Pancreas (tissue), 10 donors: ENCODE measurements around the gene LRSAM1. TPM values are rescaled to one million over a fixed set of nuclear protein-coding genes. Genes with fewer than 3 reads are reported as not detected.

ENCODE experiments used
- ATAC-seq, 4 donors: fragments of 200-7000 bp; cut with Tn5 transposase; one replicate each; pipeline versions ENCODE4 v1.8.0 to v1.9.1; 2020; ENCODE audit warnings: mild to moderate bottlenecking in 4 of 4, moderate library complexity in 4 of 4
- DNase-seq, 6 donors: peaks; one replicate each; pipeline ENCODE4 v3.0.0-alpha.2; 2020
- FAIRE-seq: peaks from 2 replicates; lab custom pipeline; 2012; peaks lifted over from hg19 to GRCh38; lab: Jason Lieb, UNC
- H3K27ac ChIP-seq, 4 donors: fragments of 200-600 bp; sonication (generic); 1 replicate in 3 of 4; 2 replicates in 1 of 4; pipeline versions ENCODE4 v1.5.0 to v1.8.0; 2020
- H3K27me3 ChIP-seq, 4 donors: fragments of 200-600 bp; one replicate each; pipeline ENCODE4 v1.8.0; 2021
- H3K36me3 ChIP-seq, 3 donors: fragments of 200-600 bp; sonication (generic) in 1 of 3; one replicate each; pipeline versions ENCODE4 v1.5.0 to v1.8.0; 2020 to 2021
- H3K4me1 ChIP-seq, 3 donors: fragments of 200-600 bp; one replicate each; pipeline ENCODE4 v1.8.0; 2021
- H3K4me3 ChIP-seq, 4 donors: fragments of 200-600 bp; sonication (generic) in 2 of 4; one replicate each; pipeline versions ENCODE4 v1.5.0 to v1.8.0; 2020 to 2021
- H3K9me3 ChIP-seq, 4 donors: fragments of 200-600 bp; one replicate each; pipeline ENCODE4 v1.8.0; 2021
- WGBS, 2 donors: extraction: QIAGEN DNeasy Blood & Tissue Kit; methylation state at CpG; one replicate each; pipeline ENCODE4 v1.1.7; 2013; 5-methylcytosine and 5-hydroxymethylcytosine counted together
- intact Hi-C, 3 donors: fragments of 100-400 bp; cut with DNase I; formaldehyde crosslinking; loops; one replicate each; pipeline versions ENCODE4 v1.11.1 to v1.14.2; 2022
- polyA plus RNA-seq, 2 donors: library from polyadenylated mRNA; stranded (reverse); fragments of 200-250 nt; gene quantifications; one replicate each; pipeline ENCODE4 v1.2.3, GENCODE V29; 2013
- total RNA-seq, 6 donors: library from RNA; stranded (reverse); fragmentation: NEBNext Ultra II Directional in 4 of 6; extraction: Animal tissue kit (Norgen Biotek cat#: 25700) in 4 of 6; gene quantifications; one replicate each; pipeline versions ENCODE4 v1.2.1 to v1.2.4, GENCODE V29; 2021 to 2023
- TF ChIP-seq, protein P1 (sequence below), 4 donors: fragments of 200-600 bp; sonication (generic) in 3 of 4; IDR thresholded peaks; one replicate each; pipeline versions ENCODE4 v1.5.0 to v1.8.0; 2021; ENCODE audit warnings: antibody characterized with exemption in 4 of 4
- donor health status: healthy with polysubstance abuse.
- donor health status: DM: no; HTN: no; CAD: no; lungs with moderate emphysema.
- donor health status: DM: no; HTN: no; CAD: no.
- donor health status: control.
- donor health status: control.
- donor health status: Bipolar disorder and iron deficiency.
- donor health status: DM: yes; HTN: yes; CAD: no.
- donor health status: DM: no; HTN: no; CAD: no.
- donor health status: DM: no; HTN: no; CAD: no.
- donor health status: DM: yes; HTN: yes; CAD: no.

Gene LRSAM1
- total and polyA plus RNA-seq, 8 donors = 4.3 to 24.9 (median 7.7) TPM

DNA sequence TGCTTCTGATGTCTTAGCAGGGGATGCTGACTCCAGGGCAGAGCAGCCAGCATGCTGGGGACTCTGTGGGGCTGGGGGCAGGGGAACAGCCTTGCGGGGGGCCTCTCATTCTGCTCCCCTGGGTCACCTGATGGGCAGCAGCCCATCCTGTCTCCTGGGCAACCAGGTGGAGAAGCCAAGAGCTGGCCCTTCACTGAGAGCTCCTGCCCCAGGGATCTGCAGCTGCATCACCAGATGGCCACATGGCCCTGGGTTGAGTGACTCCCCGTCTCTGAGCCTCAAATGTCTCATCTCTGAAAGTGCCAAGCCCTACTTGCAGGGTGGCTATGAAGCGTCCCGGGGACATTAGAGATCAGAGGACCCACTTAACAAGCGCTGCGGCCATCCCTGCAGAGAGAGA is 49.1 kb downstream of the LRSAM1 start:
- intact Hi-C loops = loop anchor here in 2 of 3 donors (5.0 to 10.0 kb wide), 2 partner anchors 84 to 87 kb away; no protein-coding TSS in a partner anchor
- Histone ChIP-seq H3K9me3 (no peaks in the 10 kb centered on the region), H3K4me1 (peaks cover 0 to 6% (median 4%) of the 10 kb centered on the region in 3 donors), H3K36me3 (peaks cover 0 to 27% (median 20%) of the 10 kb centered on the region in 3 donors), H3K27ac (no peak overlapping the region), H3K27me3 (no peaks in the 10 kb centered on the region), H3K4me3 (no peak overlapping the region)
- peak in 2 of 6 donors; percentile 41 to 48 for DNase-seq
- WGBS, 2 donors = 83 to 90% methylated on average over 6 of the region's 6 CpGs
- TF ChIP-seq, protein P1, sequence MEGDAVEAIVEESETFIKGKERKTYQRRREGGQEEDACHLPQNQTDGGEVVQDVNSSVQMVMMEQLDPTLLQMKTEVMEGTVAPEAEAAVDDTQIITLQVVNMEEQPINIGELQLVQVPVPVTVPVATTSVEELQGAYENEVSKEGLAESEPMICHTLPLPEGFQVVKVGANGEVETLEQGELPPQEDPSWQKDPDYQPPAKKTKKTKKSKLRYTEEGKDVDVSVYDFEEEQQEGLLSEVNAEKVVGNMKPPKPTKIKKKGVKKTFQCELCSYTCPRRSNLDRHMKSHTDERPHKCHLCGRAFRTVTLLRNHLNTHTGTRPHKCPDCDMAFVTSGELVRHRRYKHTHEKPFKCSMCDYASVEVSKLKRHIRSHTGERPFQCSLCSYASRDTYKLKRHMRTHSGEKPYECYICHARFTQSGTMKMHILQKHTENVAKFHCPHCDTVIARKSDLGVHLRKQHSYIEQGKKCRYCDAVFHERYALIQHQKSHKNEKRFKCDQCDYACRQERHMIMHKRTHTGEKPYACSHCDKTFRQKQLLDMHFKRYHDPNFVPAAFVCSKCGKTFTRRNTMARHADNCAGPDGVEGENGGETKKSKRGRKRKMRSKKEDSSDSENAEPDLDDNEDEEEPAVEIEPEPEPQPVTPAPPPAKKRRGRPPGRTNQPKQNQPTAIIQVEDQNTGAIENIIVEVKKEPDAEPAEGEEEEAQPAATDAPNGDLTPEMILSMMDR (IDR thresholded peaks at IDR 0.05) = no peak
- FAIRE-seq = no peak
- peak in 1 of 4 donors; percentile 2 for ATAC-seq

DNA sequence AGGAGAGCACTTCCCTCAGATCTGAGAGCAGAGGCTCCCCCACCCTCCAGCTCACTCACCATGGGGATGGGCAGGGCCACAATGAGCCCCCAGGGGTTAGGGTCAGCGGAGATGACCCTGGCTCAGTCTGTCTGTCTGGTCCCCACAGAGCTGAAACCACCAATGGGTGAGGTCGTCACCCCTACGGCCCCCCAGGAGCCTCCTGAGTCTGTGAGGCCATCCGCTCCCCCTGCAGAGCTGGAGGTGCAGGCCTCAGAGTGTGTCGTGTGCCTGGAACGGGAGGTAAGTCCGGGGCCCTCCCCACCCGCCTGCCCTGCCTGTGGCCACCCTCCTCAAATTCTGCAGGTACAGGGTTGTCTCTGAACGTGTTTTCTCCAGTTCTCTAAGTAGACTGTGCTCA is 49.6 kb downstream of the LRSAM1 start:
- Histone ChIP-seq H3K27ac (no peak overlapping the region), H3K4me3 (no peak overlapping the region), H3K36me3 (peaks cover 0 to 27% (median 20%) of the 10 kb centered on the region in 3 donors), H3K4me1 (peaks cover 0 to 1% (median 0%) of the 10 kb centered on the region in 3 donors), H3K9me3 (no peaks in the 10 kb centered on the region), H3K27me3 (no peaks in the 10 kb centered on the region)
- ATAC-seq (no peak), FAIRE-seq (no peak), DNase-seq (peak in 1 of 6 donors; percentile 43)
- TF ChIP-seq, protein P1 (IDR thresholded peaks at IDR 0.05) = no peak
- intact Hi-C loops = loop anchor here in 2 of 3 donors (5.0 to 10.0 kb wide), 2 partner anchors 84 to 86 kb away; no protein-coding TSS in a partner anchor
- 88 to 90% methylated on average over 9 of the region's 9 CpGs for WGBS, 2 donors

DNA sequence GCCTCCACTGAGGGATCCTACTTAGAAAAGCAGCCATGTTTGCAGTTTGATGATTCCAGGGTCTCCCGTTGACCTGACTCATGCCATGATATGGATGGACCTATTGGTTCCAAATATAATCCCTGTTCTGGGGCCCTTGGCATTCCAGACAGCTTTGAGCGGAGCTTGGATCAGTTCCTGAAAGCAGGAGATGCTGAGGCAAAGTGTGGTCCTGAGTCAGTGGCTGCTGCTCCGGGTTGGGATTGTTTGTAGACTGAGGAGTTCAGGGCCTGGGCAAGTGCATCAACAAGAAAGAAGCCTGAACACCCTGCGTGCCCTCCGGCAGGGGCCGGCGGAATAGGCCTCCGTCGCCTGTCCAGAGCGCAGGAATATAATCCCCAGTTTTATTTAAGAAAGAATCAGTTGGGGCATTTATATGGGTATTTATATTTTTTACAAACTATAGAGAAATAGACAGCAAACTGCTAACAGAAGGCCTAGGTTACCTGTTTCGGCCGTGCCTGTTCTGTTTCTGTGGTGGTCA is 50.6 kb downstream of the LRSAM1 start:
- ATAC-seq (no peak), DNase-seq (peak in 1 of 6 donors; percentile 32), FAIRE-seq (no peak)
- Histone ChIP-seq H3K4me1 (no peaks in the 10 kb centered on the region), H3K4me3 (no peak overlapping the region), H3K9me3 (no peaks in the 10 kb centered on the region), H3K36me3 (peaks cover 0 to 34% (median 20%) of the 10 kb centered on the region in 3 donors), H3K27me3 (no peaks in the 10 kb centered on the region), H3K27ac (no peak overlapping the region)
- intact Hi-C loops = loop anchor here in 2 of 3 donors (5.0 to 10.0 kb wide), 2 partner anchors 83 to 85 kb away; no protein-coding TSS in a partner anchor
- 88 to 92% methylated on average over 12 of the region's 12 CpGs for WGBS, 2 donors
- TF ChIP-seq, protein P1 (IDR thresholded peaks at IDR 0.05) = no peak

DNA sequence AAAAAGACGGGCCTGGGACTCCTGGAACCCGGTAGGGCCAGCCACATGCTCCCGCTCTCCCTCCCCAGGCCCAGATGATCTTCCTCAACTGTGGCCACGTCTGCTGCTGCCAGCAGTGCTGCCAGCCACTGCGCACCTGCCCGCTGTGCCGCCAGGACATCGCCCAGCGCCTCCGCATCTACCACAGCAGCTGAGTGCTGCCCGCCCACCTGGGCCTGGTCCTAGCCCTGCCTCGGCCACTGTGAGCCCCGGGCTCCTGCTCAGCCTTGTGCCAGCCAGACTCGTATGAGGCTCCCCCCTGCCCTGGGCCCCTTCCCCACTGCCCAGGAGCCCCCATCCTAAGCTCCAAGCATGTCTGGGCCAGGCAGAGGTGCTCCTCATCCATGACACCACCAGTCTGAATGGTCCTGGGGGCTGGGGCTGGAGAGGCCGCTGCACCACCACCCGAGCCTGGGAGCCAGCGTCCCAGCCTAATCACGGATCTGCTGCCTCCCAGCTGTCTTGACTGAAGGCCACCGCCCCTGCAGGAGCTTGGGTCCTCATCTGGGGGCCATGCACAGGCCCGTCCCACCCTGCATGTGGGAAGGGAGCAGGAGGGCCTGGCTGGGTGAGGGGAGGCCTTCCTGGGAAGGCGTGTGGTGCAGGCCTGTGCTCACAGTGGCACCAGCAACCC is 51.5 kb downstream of the LRSAM1 start:
- H3K36me3 ChIP-seq = peaks cover 2 to 43% (median 29%) of the 10 kb centered on the region in 3 donors
- 89% methylated on average over 21 of the region's 21 CpGs for WGBS, 2 donors
- intact Hi-C loops = loop anchor here in 2 of 3 donors (5.0 to 10.0 kb wide), 2 partner anchors 82 to 84 kb away; no protein-coding TSS in a partner anchor
- FAIRE-seq (no peak), ATAC-seq (no peak), DNase-seq (peak in 2 of 6 donors; percentile 52 to 77)
- no peak overlapping the region for H3K4me3 ChIP-seq
- no peaks in the 10 kb centered on the region for H3K9me3 ChIP-seq
- no peaks in the 10 kb centered on the region for H3K4me1 ChIP-seq
- no peaks in the 10 kb centered on the region for H3K27me3 ChIP-seq
- TF ChIP-seq, protein P1 (IDR thresholded peaks at IDR 0.05) = no peak
- H3K27ac ChIP-seq = no peak overlapping the region
